HepG2 (cell line): ENCODE results near the gene CIB1. TPM values are rescaled to one million over a fixed set of nuclear protein-coding genes. Genes with fewer than 3 reads are reported as not detected.
A peak's percentile ranks its signal among the peaks of the same experiment; 100 is the strongest.

Source experiments
- AHDC1 ChIP-seq: sonication (generic); formaldehyde crosslinking; IDR thresholded peaks from 2 replicates; pipeline ENCODE4 v1.5.1; 2020; ENCODE audit warnings: mild to moderate bottlenecking, missing genetic modification reagents, borderline replicate concordance
- BRD4 ChIP-seq: sonication (generic); formaldehyde crosslinking; IDR thresholded peaks from 2 replicates; pipeline ENCODE4 v1.4.0; 2020; ENCODE audit warnings: missing genetic modification reagents
- HOXA3 ChIP-seq: sonication (generic); formaldehyde crosslinking; IDR thresholded peaks from 2 replicates; pipeline ENCODE4 v1.5.0; 2020; ENCODE audit warnings: missing genetic modification reagents
- KLF9 ChIP-seq: IDR thresholded peaks from 2 replicates; pipeline ENCODE4 v1.6.1; 2016; ENCODE audit warnings: low read depth
- MAFK ChIP-seq, 2 experiments: IDR thresholded peaks in 1 of 2; conservative IDR thresholded peaks in 1 of 2; 2 replicates each; pipeline ENCODE4 v1.6.1; 2011; ENCODE audit warnings: improper control_type of control experiment in 2 of 2, low read length in 2 of 2
- NCOA1 ChIP-seq: sonication (generic); formaldehyde crosslinking; IDR thresholded peaks from 2 replicates; pipeline ENCODE4 v1.9.0; 2021; ENCODE audit warnings: missing genetic modification reagents
- NFYC ChIP-seq: IDR thresholded peaks from 2 replicates; pipeline ENCODE4 v1.6.1; 2016; ENCODE audit warnings: missing genetic modification reagents, missing compliant biosample characterization
- NR3C1 ChIP-seq: sonication (generic); formaldehyde crosslinking; IDR thresholded peaks from 2 replicates; pipeline ENCODE4 v1.4.0; 2020; ENCODE audit warnings: missing genetic modification reagents
- ZBTB14 ChIP-seq: sonication (generic); formaldehyde crosslinking; IDR thresholded peaks from 2 replicates; pipeline ENCODE4 v1.4.0; 2020; ENCODE audit warnings: missing genetic modification reagents
- ZNF280D ChIP-seq: sonication (generic); formaldehyde crosslinking; IDR thresholded peaks from 2 replicates; pipeline ENCODE4 v1.5.1; 2020; ENCODE audit warnings: mild to moderate bottlenecking, missing genetic modification reagents
- polyA plus RNA-seq, 8 experiments: library from polyadenylated mRNA; depleted of rRNA in 3 of 8; stranded (reverse) in 7 of 8; unstranded in 1 of 8; fragments of >200 nt; fragmentation: Illumina TruSeq in 4 of 8; extraction: Trizol in 4 of 8; gene quantifications; 2 replicates each; pipeline versions ENCODE4 v1.2.1 to v1.2.3, GENCODE V29; 2011 to 2016; ENCODE audit warnings: low read depth in 4 of 8, missing spikeins in 1 of 8, mixed read lengths in 1 of 8; ENCODE audit not compliant: insufficient read depth in 1 of 8
- total RNA-seq, 5 experiments: library from RNA; depleted of rRNA; stranded (reverse); fragments of >200 nt; fragmentation: Illumina TruSeq; extraction: Trizol; gene quantifications; 2 replicates each; pipeline ENCODE4 v1.2.3, GENCODE V29; 2016; ENCODE audit warnings: low read depth in 1 of 5
- TF ChIP-seq, protein P1 (sequence below): sonication (generic); formaldehyde crosslinking; IDR thresholded peaks from 2 replicates; pipeline ENCODE4 v1.5.1; 2020; ENCODE audit warnings: missing genetic modification reagents, mild to moderate bottlenecking, borderline replicate concordance
- TF ChIP-seq, protein P2 (sequence below): sonication (generic); formaldehyde crosslinking; conservative IDR thresholded peaks from 2 replicates; pipeline ENCODE4 v1.4.0; 2020; ENCODE audit warnings: mild to moderate bottlenecking, missing genetic modification reagents, moderate library complexity

CIB1 gene
- total and polyA plus RNA-seq, 2 of the 13 experiments (the other 11 are each of a cell fraction or from before 2014, with no cell fraction given), result 38.7 to 72.7 TPM

GRCh38 chr15:90233387-90234095 is at the start of gene CIB1 (continued):
- TF ChIP-seq, protein P1, sequence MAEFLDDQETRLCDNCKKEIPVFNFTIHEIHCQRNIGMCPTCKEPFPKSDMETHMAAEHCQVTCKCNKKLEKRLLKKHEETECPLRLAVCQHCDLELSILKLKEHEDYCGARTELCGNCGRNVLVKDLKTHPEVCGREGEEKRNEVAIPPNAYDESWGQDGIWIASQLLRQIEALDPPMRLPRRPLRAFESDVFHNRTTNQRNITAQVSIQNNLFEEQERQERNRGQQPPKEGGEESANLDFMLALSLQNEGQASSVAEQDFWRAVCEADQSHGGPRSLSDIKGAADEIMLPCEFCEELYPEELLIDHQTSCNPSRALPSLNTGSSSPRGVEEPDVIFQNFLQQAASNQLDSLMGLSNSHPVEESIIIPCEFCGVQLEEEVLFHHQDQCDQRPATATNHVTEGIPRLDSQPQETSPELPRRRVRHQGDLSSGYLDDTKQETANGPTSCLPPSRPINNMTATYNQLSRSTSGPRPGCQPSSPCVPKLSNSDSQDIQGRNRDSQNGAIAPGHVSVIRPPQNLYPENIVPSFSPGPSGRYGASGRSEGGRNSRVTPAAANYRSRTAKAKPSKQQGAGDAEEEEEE (CRISPR knock-in tag), result no peak
- TF ChIP-seq HOXA3 (CRISPR knock-in tag) (peak; percentile 19), MAFK (conservative IDR thresholded peaks at IDR 0.05 in 1 of 2, IDR thresholded peaks at IDR 0.05 in 1 of 2; ENCODE audit: low read length in 2 of 2) (no peak), ZNF280D (CRISPR knock-in tag) (peak; percentile 69; the same call in 1 of the 2 replicates), NCOA1 (CRISPR knock-in tag) (0 out of 2 replicates have a peak, but pooled peaks have one; percentile 66), NR3C1 (CRISPR knock-in tag) (no peak), BRD4 (CRISPR knock-in tag) (no peak), ZBTB14 (CRISPR knock-in tag) (no peak), AHDC1 (peak; percentile 10; the same call in 1 of the 2 replicates), NFYC (CRISPR knock-in tag) (0 out of 2 replicates have a peak, but pooled peaks have one; percentile 19), KLF9 (CRISPR knock-in tag) (peak; percentile 31; the same call in 1 of the 2 replicates)
- TF ChIP-seq, protein P2, sequence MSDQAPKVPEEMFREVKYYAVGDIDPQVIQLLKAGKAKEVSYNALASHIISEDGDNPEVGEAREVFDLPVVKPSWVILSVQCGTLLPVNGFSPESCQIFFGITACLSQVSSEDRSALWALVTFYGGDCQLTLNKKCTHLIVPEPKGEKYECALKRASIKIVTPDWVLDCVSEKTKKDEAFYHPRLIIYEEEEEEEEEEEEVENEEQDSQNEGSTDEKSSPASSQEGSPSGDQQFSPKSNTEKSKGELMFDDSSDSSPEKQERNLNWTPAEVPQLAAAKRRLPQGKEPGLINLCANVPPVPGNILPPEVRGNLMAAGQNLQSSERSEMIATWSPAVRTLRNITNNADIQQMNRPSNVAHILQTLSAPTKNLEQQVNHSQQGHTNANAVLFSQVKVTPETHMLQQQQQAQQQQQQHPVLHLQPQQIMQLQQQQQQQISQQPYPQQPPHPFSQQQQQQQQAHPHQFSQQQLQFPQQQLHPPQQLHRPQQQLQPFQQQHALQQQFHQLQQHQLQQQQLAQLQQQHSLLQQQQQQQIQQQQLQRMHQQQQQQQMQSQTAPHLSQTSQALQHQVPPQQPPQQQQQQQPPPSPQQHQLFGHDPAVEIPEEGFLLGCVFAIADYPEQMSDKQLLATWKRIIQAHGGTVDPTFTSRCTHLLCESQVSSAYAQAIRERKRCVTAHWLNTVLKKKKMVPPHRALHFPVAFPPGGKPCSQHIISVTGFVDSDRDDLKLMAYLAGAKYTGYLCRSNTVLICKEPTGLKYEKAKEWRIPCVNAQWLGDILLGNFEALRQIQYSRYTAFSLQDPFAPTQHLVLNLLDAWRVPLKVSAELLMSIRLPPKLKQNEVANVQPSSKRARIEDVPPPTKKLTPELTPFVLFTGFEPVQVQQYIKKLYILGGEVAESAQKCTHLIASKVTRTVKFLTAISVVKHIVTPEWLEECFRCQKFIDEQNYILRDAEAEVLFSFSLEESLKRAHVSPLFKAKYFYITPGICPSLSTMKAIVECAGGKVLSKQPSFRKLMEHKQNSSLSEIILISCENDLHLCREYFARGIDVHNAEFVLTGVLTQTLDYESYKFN, result peak; percentile 55; the same call in 1 of the 2 replicates
